CD4-positive, alpha-beta T cell treated with Interleukin-15 for 4 hours (primary cell): ENCODE results near the gene GPR137C.
"Not testable (repeated sequence)": the region's sequence is repeated elsewhere in the genome, so short reads cannot be mapped to it uniquely, and the experiment has no call there.

ENCODE experiments used
- DNase-seq: peaks from one replicate; pipeline ENCODE4 v3.0.0-alpha.2; 2020; ENCODE audit warnings: low spot score

GPR137C gene

DNA sequence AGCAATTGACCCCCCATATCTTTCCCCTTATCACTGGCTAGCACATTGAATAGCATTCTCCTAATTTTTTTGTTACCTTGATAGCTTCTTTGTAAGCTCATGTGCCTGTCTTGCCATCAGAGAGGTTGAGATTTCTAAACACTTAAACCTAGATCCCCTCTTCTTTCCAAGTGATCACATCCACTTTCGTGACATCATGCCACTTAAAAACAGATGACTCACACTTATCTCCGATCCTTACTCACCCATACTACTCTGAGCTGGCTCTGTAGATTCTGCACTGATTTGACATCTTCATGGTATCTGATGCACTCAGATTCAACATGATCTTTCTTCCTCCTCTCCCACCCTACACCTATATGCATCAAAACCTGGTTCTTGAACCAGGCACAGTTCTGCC is 10.5 kb downstream of the GPR137C start:
- DNase-seq = no peak

DNA sequence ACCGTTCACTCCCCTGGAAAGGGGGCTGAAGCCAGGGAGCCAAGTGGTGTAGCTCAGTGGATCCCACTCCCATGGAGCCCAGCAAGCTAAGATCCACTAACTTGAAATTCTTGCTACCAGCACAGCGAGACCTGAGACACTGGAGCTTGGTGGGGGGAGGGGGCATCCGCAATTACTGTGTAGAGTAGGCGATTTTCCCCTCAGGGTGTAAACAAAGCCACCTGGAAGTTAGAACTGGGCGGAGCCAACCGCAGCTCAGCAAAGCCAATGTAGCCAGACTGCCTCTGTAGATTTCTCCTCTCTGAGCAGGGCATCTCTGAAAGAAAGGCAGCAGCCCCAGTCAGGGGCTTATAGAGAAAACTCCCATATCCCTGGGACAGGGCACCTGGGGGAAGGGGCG is 15.8 kb downstream of the GPR137C start:
- not testable (repeated sequence) for DNase-seq

DNA sequence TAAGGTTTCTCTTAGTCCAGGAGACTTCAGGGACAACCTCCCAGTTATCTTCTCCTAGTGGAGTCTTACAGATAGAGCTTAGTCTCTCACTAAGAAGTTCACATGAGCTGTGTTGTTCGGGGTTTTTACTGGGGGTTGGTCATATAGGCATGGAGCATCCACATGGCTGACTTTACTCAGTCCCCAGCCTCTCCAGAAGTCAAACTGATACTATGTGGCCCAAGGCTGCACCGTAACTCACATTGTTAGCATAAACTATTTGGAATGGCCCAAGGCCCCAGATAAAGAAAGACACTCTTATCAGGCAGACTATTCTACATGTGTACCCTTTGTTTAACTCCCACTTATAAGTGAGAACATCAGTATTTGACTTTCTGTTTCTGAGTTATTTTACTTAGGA is 23.2 kb downstream of the GPR137C start:
- no peak for DNase-seq

DNA sequence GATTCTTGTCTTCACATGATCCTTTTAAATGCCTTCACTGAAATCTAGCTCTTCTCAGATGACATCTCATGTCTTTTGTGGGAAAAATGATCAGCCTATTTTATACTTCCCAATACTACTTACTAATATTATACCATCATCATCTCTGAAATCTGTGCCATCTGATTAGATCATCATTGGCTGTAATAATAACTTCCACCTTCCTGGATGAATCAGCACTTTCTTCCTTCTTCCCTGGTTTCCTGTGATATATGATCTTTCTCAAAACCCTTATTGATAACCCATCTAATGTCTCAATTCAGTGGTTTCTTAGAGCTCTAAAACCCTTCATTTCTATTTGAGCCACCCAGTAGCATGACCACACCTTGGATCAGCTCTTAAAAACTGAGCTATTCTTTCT is 30.9 kb downstream of the GPR137C start:
- DNase-seq = no peak

DNA sequence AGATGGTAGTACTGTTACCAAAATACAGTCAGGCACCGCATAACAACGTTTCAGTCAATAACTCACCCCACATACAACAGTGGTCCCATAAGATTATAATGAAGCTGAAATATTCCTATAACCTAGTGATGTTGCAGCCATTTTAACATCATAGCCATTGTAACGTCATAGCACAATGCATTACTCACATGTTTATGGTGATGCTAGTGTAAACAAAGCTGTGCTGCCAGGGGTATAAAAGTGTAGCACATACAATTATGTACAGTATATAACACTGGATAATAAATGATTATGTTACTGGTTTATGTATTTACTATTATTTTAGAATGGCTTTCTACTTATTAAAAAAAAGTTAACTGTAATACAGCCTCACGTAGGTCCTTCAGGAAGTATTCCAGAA is 37.0 kb downstream of the GPR137C start:
- DNase-seq = no peak

DNA sequence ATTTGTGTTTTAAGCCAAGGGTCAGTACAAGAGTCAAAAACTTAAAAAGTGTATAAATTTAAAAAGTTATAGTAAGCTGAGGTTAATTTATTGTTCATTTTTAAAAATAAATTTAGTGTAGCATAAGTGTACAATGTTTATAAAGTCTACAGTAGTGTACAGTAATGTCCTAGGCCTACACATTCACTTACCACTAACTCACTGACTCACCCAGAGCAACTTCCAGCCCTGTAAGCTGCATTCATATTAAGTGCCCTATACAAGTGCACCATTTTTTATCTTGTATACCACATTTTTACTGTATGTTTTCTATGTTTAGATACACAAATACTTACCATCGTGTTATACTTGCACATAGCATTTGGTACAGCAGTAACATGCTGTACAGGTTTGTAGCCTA is 37.7 kb downstream of the GPR137C start:
- DNase-seq = no peak

DNA sequence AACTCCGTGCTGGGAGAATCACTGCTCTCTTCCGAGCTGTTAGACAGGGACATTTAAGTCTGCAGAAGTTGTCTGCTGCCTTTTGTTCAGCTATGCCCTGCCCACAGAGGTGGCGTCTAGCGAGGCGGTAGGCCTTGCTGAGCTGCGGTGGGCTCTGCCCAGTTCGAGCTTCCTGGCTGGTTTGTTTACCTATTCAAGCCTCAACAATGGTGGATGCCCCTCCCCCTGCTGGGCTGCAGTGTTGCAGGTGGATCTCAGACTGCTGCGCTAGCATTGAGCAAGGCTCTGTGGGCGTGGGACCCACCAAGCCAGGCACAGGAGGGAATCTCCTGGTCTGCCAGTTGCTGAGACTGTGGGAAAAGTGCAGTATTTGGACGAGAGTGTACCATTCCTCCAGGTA is 43.7 kb downstream of the GPR137C start:
- no peak for DNase-seq

DNA sequence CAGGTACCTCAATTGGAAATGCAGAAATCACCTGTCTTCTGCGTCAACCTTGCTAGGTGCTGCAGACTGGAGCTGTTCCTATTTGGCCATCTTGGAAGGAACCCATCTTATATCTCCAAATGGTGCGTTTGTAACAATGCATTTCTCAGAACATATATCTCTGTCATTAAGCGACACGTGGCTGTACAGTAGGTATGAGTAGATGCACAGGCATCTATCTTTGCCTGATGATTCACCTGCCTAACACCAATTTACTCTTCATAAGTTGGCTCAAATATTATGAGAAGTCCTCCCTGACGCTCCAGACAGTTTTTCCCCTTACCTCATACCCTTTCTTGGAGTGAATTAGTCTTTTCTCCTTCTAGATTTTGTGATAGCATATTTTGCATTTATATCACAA is 44.2 kb downstream of the GPR137C start:
- no peak for DNase-seq

DNA sequence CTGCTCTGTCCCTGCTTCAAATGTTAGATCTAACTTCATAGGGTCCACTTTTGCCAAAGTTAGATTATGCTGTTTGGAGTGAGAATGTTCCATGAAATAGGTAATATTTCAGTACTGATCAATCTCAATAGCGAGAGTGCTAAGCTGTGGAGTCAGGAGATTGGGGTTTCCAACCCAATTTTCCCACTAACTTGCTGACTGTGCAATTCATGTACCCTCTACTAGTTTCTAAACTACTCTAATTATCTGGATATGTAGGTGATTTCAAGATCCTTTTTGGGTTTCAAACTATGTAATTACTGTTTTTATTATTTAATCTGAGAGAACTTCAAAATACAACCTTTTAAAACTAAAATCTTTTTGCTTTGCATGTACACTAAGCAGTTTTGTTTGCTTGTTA is 45.9 kb downstream of the GPR137C start:
- no peak for DNase-seq

DNA sequence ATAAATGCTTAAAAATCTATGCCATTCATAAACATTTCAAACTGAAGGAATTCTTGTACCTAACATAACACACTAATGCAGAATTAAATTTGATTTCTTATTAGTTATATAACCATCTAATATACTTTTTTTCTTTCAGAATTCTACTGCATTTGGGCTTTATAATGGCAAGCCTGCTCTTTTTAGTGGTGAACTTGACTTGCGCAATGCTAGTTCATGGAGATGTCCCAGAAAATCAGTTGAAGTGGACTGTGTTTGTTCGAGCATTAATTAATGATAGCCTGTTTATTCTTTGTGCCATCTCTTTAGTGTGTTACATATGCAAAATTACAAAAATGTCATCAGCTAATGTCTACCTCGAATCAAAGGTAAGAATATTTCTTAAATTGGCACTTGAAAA is 47.3 kb downstream of the GPR137C start:
- no peak for DNase-seq

DNA sequence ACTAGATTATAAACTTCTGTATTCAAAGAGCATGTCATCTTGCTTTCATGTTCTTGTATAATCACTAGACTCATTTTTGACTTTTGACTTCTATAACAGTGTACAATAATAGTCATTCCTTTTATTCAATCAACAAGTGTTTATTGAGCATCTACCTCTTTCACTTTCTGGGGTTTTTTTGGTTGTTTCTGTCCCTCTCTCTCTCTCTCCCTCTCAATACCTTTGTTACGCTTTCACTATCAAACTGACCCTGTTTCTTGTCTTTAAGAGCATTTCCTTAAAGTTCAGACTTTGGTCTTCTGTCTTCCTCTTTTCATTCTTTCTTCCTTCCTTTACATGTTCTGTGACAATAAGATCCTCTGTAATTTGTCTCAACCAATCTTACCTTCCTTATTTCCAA is 49.5 kb downstream of the GPR137C start:
- no peak for DNase-seq

DNA sequence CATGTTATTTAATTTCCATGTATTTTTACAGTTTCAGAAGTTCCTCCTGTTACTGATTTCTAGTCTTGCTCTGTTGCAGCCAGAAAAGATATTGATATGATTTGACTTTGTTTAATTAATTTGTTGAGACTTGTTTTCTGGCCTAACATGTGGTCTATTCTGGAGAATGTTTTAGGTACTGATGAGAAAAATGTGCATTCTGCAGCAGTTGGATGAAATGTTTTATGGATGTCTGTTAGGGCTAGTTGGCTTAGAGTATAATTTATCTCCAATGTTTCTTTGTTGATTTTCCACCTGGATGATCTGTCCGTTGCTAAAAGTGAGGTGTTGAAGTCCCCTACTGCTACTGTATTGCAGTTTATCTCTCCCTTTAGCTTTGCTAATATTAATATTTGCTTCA is 54.4 kb downstream of the GPR137C start:
- no peak for DNase-seq

DNA sequence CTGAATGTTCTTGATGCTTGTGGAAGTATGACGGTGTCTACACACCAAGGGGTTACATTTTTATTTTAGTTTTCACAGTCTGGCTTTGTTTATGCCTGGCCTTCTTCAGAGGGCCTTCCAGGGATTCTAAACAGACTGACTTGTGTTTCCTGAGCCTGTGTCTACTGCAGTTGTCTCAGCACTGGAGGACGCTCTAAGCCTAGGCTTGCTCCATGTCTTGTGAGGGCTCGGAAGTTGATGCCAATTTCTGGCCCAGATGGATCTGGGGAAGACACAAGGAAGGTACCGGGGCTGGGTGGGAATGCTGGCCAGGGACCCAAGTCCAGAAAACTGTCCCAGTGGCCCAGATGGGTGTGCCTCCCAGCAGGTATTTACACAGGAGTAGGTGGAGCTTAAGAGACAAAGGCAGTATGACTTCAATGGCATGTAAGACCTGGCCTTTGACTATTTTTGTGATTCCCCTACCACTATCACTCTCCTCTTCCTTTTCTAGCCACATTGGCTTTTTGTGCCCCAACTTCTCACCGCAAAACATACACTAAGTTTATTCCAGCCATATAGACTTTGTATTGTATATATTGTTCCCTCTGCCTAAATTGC is 56.9 kb downstream of the GPR137C start:
- DNase-seq = no peak

DNA sequence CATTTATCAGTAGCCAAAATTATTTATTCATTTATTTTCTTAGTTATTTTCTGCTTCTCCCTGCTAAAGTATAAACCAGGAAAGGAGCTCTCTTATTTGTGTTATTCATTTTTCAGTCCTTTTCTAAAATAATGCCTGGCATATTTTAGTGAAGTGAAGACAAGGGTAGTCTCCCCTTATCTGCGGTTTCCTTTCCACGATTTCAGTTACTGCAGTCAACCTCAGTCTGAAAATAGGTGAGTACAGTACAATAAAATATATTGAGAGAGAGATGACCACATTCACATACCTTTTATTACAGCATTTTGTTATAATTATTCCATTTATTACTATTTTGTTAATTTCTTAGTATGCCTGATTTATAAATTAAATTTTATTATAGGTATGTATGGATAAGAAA is 57.6 kb downstream of the GPR137C start:
- no peak for DNase-seq

DNA sequence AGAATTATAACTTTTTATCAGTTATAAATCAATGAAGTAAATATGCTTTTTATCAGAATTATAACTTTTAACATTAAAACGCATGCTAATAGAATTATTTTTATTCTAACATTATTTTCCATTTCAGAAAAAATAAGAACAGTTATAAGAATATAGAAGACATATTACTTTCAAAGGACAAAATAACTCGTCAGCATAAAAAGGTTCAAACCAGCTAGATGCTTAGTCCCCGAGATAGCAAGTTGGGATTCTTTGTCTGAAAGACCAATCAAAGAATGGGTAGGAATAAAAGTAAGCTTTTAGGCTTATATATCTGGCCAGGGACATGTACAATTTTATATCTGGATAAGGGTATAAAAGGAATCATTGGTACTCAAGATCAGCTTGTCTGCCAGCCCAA is 66.0 kb downstream of the GPR137C start:
- no peak for DNase-seq

DNA sequence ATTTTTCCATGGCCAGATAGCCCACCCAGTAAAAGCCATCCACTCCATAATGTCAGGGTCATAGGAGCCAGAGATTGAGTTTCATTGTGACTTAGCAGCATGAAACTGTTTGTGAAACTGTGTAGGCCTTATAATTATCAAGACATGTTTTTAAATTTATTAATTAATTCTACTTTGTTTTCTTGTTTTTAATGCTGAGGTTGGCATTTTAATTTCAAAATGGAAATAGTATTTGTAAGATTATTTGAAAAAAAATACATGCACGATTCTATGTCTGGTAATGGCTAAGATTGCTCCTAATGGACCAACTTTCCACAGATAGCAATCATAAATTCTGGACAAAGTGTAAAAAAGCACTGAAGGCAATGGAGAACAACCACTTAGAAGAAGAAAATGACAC is 67.1 kb downstream of the GPR137C start:
- DNase-seq = no peak

DNA sequence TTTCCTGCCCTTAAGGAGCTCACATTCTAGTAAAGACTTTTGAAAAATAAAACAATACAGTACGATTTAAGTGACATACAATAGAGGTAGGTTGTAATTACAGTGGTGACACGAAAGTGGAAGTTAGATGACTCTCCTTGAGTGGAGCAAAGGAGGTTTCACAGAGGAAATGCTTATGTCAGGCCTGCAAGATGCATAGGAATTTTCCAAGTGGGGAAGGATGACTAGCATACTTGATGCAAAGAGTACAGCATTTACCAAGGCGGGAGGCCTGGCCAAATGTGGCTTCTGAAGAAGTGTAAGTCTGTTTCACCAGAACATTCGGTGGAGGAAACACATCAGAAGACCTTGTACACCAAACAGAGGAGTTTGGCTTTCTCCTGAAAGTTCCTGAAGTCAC is 87.5 kb downstream of the GPR137C start:
- no peak for DNase-seq

DNA sequence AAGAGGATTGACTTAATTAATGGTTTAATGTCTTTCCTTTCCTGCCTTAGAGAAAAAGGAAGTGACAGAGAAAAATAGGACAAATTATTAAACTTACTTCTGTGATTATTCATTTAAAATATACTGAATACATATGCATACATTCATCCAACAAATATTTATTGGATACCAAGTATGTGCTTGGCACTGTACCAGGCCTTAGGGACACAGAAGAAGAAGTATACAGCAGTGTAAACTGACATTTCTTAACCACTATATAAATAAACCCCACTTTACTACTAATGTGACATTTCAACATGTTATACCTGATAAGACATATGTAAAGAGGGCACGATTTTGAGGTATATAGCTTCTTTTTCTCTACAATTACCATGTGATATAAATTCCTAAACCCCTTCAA is 89.1 kb downstream of the GPR137C start:
- no peak for DNase-seq

DNA sequence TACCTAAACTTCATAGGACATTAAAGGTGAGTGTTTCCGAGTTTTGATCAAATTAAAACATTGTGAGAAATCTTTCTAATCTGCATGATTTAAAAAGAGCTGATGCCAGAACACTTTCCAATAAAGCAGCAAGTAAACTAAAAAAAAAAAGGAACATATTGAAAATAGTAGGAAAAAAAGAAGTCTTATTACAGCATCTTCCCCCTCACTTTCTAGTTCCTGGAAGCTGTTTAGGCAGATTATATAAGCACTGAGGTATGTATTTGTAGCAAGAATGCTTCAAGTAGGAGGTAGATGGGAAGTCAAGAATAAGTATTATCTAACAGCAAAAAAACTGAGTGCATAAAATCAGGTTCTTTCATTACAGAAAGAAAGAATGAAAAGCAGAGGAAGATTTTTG is 96.9 kb downstream of the GPR137C start:
- DNase-seq = no peak

DNA sequence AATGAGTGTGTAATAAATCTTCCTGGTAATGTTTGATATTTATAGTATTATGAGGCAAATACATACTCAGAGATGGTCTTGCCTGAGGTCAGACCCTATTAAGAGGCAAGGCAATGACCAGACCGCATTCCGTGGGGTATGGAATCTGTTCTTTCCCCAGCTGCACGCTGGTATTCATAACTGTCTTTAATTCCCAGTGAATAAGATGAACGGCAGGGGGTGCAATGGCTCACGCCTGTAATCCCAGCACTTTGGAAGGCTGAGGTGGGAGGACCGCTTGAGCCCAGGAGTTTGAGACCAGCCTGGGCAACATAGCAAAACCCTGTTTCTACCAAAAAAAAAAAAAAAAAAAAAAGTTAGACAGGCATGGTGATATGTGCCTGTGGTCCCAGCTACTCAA is 98.1 kb downstream of the GPR137C start:
- no peak for DNase-seq

DNA sequence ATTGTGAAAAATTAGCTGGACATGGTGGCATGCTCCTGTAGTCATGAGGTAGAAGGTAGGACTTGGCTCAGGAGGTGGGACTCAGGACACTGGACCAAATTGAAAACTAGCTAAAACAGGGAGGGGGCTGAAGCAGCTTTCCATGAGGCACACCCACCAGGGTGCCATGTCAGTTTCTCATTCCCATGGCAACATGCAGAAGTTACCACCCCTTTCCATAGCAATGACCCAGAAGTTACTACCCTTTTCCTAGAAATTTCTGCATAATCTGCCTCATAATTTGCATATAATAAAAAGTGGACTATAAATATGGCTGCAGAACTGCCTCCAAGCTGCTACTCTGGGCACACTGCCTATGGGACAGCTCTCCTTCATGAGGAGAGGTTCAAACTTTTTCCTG is 104.3 kb downstream of the GPR137C start:
- DNase-seq = no peak

DNA sequence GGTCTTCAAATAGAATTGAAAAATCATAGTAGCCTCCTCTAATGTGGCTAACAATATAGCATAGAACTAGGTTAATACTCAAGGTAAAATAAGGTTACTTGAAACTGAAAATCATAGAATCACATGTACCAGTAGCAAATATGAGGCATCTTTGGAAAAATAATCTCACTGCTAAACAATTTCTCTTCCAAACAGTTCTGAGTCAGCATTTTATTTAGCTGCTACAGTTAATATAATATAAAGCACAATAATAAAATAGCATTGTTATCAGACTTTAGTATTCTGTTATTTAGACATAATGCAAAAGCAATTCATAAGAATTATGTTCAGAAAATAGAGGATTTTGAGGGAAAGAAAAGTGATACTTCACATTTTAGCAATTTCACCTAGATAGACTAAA is 107.7 kb downstream of the GPR137C start:
- DNase-seq = no peak

DNA sequence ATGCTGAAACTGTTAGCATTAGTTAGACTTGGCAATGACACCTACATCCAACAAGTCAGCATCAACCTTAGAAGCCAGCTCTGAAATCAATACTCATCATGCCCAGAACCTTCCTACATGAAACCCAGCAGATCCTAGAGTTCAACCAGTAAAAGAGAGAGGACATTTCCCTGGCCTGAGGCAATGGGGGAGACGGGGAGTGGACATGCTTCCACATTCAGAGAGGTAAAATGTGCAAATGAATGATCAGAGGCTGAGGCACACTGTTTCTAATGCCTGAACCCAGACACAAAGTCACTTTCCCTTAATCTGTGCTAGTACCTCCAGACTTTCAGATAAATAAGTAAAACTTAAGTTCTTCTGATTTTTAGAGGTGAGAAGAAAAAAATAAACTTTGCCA is 108.2 kb downstream of the GPR137C start:
- no peak for DNase-seq

DNA sequence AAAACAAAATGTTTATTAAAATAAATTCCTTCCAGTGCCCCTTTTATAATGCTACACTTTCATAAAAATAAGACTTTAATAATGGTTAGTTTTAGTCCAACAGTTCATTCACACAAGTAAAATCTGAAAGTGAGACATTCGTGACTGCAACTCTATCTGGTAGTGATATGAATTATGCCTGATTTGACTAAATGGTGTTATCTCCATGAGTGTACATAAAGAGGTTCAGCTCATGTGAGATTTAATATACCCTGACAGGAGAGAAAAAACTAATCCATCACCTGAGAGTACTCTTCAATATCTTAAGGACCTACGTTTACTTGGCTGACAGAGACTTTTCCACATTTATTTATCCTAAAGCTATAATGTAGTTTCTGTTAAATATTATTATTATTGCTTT is 108.7 kb downstream of the GPR137C start:
- no peak for DNase-seq

DNA sequence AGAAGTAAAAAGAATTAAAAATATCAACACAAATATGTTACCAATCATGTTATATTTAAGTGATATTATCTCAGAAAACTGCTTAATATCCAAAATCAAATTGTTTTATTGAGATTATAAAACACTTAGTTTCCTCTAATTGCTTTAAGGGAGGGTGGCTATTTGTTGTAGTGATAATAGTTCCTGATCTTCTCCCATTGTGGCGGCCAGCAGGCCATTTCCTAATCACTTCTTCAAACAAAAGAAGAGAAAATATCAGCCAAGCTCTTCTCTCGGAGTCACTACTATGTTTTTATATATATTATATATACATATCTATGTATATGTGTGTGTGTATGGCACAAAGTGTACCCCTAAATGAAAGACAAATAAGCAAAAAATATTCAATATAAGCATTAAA is 111.2 kb downstream of the GPR137C start:
- no peak for DNase-seq
